K562 (cell line): ENCODE measurements around the gene NAT14. TPM values are rescaled to one million over a fixed set of nuclear protein-coding genes. Genes with fewer than 3 reads are reported as not detected.

Source experiments
- ATAC-seq: fragments of 200-7000 bp; cut with Tn5 transposase; 3 replicates; pipeline ENCODE4 v1.9.1; 2020; ENCODE audit warnings: moderate library complexity
- BruUV-seq: library from RNA; stranded (reverse); fragments of 400-500 nt; replicated peaks from 2 replicates; lab custom pipeline; 2021; lab: Mats Ljungman, UMichigan
- CTCF ChIA-PET: fragments of 300-600 bp; formaldehyde crosslinking; extraction: SDS; loops from one replicate; lab custom pipeline; 2021; ENCODE audit warnings: low intra/inter-chr PET ratio; lab: Yijun Ruan, JAX
- POLR2A ChIA-PET: fragments of 300-600, 350-650 bp; sonication (Branson Sonifier 250); formaldehyde crosslinking; extraction: SDS; loops from one replicate; lab custom pipeline; 2021; ENCODE audit warnings: antibody characterized with exemption, inconsistent platforms; lab: Yijun Ruan, JAX
- DNase-seq, 4 experiments: peaks; one replicate each; pipeline versions ENCODE4 v3.0.0 to v3.0.0-alpha.2; 2011 to 2018; ENCODE audit warnings: low spot score in 3 of 4, mixed read lengths in 3 of 4; ENCODE audit errors: extremely low read depth in 1 of 4
- FAIRE-seq: peaks from 2 replicates; lab custom pipeline; 2011; peaks lifted over from hg19 to GRCh38; lab: Jason Lieb, UNC
- H2AFZ ChIP-seq: 2 replicates; pipeline ENCODE4 v1.6.0; 2011; ENCODE audit warnings: low read depth, low read length, control low read depth, inconsistent platforms
- H3K27ac ChIP-seq: fragments of 200-600 bp; 3 replicates; pipeline ENCODE4 v1.8.0; 2011; ENCODE audit warnings: low read depth, mild to moderate bottlenecking, control low read depth, inconsistent platforms, low read length, moderate library complexity, mixed read lengths; ENCODE audit errors: extremely low read depth
- H3K27me3 ChIP-seq, 2 experiments: fragments of 300-600 bp in 1 of 2; 2 replicates in 1 of 2; 3 replicates in 1 of 2; pipeline versions ENCODE4 v1.6.0 to v1.8.0; 2011; ENCODE audit warnings: inconsistent platforms in 2 of 2, low read length in 2 of 2, mild to moderate bottlenecking in 1 of 2, mixed read lengths in 1 of 2, moderate library complexity in 1 of 2; ENCODE audit not compliant: control insufficient read depth in 2 of 2, insufficient read depth in 2 of 2
- H3K36me3 ChIP-seq: fragments of 300-600 bp; 3 replicates; pipeline ENCODE4 v1.8.0; 2011; ENCODE audit warnings: mild to moderate bottlenecking, low read length, inconsistent platforms; ENCODE audit not compliant: control insufficient read depth, insufficient read depth
- H3K4me1 ChIP-seq, 2 experiments: fragments of 200-600 bp in 1 of 2; replicated peaks in 1 of 2; 2 replicates in 1 of 2; 3 replicates in 1 of 2; pipeline versions ENCODE4 v1.5.1 to v1.8.0; 2011; ENCODE audit warnings: inconsistent platforms in 2 of 2, low read length in 2 of 2, mild to moderate bottlenecking in 1 of 2, mixed read lengths in 1 of 2, moderate library complexity in 1 of 2; ENCODE audit not compliant: control insufficient read depth in 2 of 2, insufficient read depth in 2 of 2
- H3K4me2 ChIP-seq: 2 replicates; pipeline ENCODE4 v1.6.1; 2011; ENCODE audit warnings: low read length, control low read depth, inconsistent platforms, mixed read lengths; ENCODE audit not compliant: insufficient read depth
- H3K4me3 ChIP-seq: fragments of 200-600 bp; sonication (generic), shearing (Covaris generic); 2 replicates; pipeline ENCODE4 v1.5.1; 2016; ENCODE audit warnings: control low read depth, inconsistent platforms
- H3K79me2 ChIP-seq: fragments of 200-600 bp; 3 replicates; pipeline ENCODE4 v1.8.0; 2011; ENCODE audit warnings: low read length, inconsistent platforms; ENCODE audit not compliant: control insufficient read depth, insufficient read depth
- H3K9ac ChIP-seq, 2 experiments: 2 replicates each; pipeline versions ENCODE4 v1.6.0 to v1.6.1; 2011; ENCODE audit warnings: low read depth in 2 of 2, low read length in 2 of 2, control low read depth in 1 of 2, inconsistent platforms in 1 of 2, mild to moderate bottlenecking in 1 of 2, mixed read lengths in 1 of 2; ENCODE audit not compliant: insufficient read depth in 1 of 2
- H3K9me1 ChIP-seq: one replicate; pipeline ENCODE4 v1.6.0; 2011; ENCODE audit warnings: inconsistent platforms, mild to moderate bottlenecking, low read length, moderate library complexity; ENCODE audit not compliant: control insufficient read depth, insufficient read depth
- H3K9me3 ChIP-seq: replicated peaks from 2 replicates; pipeline ENCODE4 v1.5.1; 2011; ENCODE audit warnings: low read depth, low read length, inconsistent platforms; ENCODE audit not compliant: control insufficient read depth, insufficient read depth
- H4K20me1 ChIP-seq: replicated peaks from 2 replicates; pipeline ENCODE4 v1.6.1; 2011; ENCODE audit warnings: low read length, inconsistent platforms, mixed read lengths; ENCODE audit not compliant: control insufficient read depth, insufficient read depth
- ATF2 ChIP-seq: sonication (generic); formaldehyde crosslinking; IDR thresholded peaks from 2 replicates; pipeline ENCODE4 v1.8.1; 2022; ENCODE audit warnings: missing genetic modification reagents
- BCL6 ChIP-seq: fragments of 250-450 bp; sonication (Bioruptor Pico); IDR thresholded peaks from 2 replicates; pipeline ENCODE4 v1.4.0; 2020
- CTBP1 ChIP-seq: fragments of 450-650 bp; IDR thresholded peaks from 2 replicates; pipeline ENCODE4 v1.6.1; 2016; ENCODE audit warnings: borderline replicate concordance
- E2F6 ChIP-seq, 2 experiments: IDR thresholded peaks; 2 replicates each; pipeline ENCODE4 v1.6.1; 2011; ENCODE audit warnings: borderline replicate concordance in 1 of 2, control low read depth in 1 of 2, low read depth in 1 of 2, low read length in 1 of 2, mild to moderate bottlenecking in 1 of 2, mixed read lengths in 1 of 2, moderate library complexity in 1 of 2; ENCODE audit not compliant: insufficient read depth in 1 of 2, insufficient read length in 1 of 2, poor library complexity in 1 of 2, severe bottlenecking in 1 of 2; ENCODE audit errors: extremely low read depth in 1 of 2
- FOXP1 ChIP-seq: sonication (generic); formaldehyde crosslinking; IDR thresholded peaks from 2 replicates; pipeline ENCODE4 v1.8.0; 2022; ENCODE audit warnings: mild to moderate bottlenecking, missing genetic modification reagents
- GABPB1 ChIP-seq: sonication (generic); formaldehyde crosslinking; IDR thresholded peaks from 2 replicates; pipeline ENCODE4 v1.8.0; 2022; ENCODE audit warnings: mild to moderate bottlenecking, missing genetic modification reagents
- ILF3 ChIP-seq: fragments of 450-650 bp; IDR thresholded peaks from 2 replicates; pipeline ENCODE4 v1.6.1; 2018; ENCODE audit warnings: antibody characterized with exemption, mild to moderate bottlenecking, moderate library complexity, borderline replicate concordance
- KLF10 ChIP-seq: fragments of 250-450 bp; sonication (Bioruptor Pico); IDR thresholded peaks from 2 replicates; pipeline ENCODE4 v1.6.1; 2021; ENCODE audit warnings: matching md5 sums
- MAX ChIP-seq: sonication (generic); formaldehyde crosslinking; IDR thresholded peaks from 2 replicates; pipeline ENCODE4 v1.9.0; 2022; ENCODE audit warnings: mild to moderate bottlenecking, missing genetic modification reagents
- MLX ChIP-seq, 2 experiments: fragments of 450-650 bp in 1 of 2; sonication (generic) in 1 of 2; formaldehyde crosslinking; conservative IDR thresholded peaks; 2 replicates each; pipeline versions ENCODE4 v1.4.0 to v1.8.1; 2020 to 2022; ENCODE audit warnings: mild to moderate bottlenecking in 1 of 2, missing genetic modification reagents in 1 of 2
- NR0B1 ChIP-seq: fragments of 450-650 bp; IDR thresholded peaks from one replicate; pipeline ENCODE4 v1.6.1; 2018; ENCODE audit warnings: mild to moderate bottlenecking, moderate library complexity; ENCODE audit not compliant: partially characterized antibody
- POLR2G ChIP-seq: fragments of 200-400 bp; formaldehyde crosslinking; IDR thresholded peaks from 2 replicates; pipeline ENCODE4 v1.6.1; 2017; ENCODE audit warnings: low read depth, mild to moderate bottlenecking, antibody characterized with exemption, low read length, moderate library complexity
- RB1 ChIP-seq: fragments of 450-650 bp; IDR thresholded peaks from 2 replicates; pipeline ENCODE4 v1.6.1; 2017; ENCODE audit warnings: low read depth, mild to moderate bottlenecking
- RFX5 ChIP-seq: IDR thresholded peaks from 2 replicates; pipeline ENCODE4 v1.6.1; 2011; ENCODE audit warnings: low read depth, mild to moderate bottlenecking, improper control_type of control experiment, low read length
- TAL1 ChIP-seq: fragments of 450-650 bp; IDR thresholded peaks from 2 replicates; pipeline ENCODE4 v1.6.1; 2016; ENCODE audit warnings: mild to moderate bottlenecking
- ZBTB7A ChIP-seq: IDR thresholded peaks from 2 replicates; pipeline ENCODE4 v1.6.1; 2011; ENCODE audit warnings: low read depth, mild to moderate bottlenecking, low read length, moderate library complexity, borderline replicate concordance; ENCODE audit not compliant: control insufficient read depth
- ZNF282 ChIP-seq: sonication (generic); formaldehyde crosslinking; IDR thresholded peaks from 2 replicates; pipeline ENCODE4 v1.8.1; 2023; ENCODE audit warnings: missing genetic modification reagents
- WGBS: fragments of 100-300 bp; shearing (Covaris generic); methylation state at CpG from one replicate; pipeline ENCODE4 v1.1.6; 2016; ENCODE audit warnings: low coverage, mixed read lengths; ENCODE audit not compliant: insufficient coverage; ENCODE audit errors: missing lambda C conversion rate; 5-methylcytosine and 5-hydroxymethylcytosine counted together
- in situ Hi-C: fragments of 300-500 bp; cut with MboI; formaldehyde crosslinking; loops from 4 replicates; pipeline ENCODE4 v1.15.0; 2018; ENCODE audit warnings: inconsistent platforms, mixed read lengths
- intact Hi-C: fragments of 100-400 bp; cut with micrococcal nuclease; formaldehyde crosslinking; loops from 2 replicates; pipeline ENCODE4 v1.14.2; 2022
- polyA plus RNA-seq, 8 experiments: library from polyadenylated mRNA; depleted of rRNA in 4 of 8; stranded (reverse) in 5 of 8; unstranded in 3 of 8; fragments of >200 nt; fragmentation: Nextera tagmentation in 2 of 8; fragmentation: Illumina TruSeq in 1 of 8; extraction: Ambion mirVana in 2 of 8; extraction: Trizol in 1 of 8; gene quantifications; 2 replicates each; pipeline versions ENCODE4 v1.2.1 to v1.2.3, GENCODE V29; 2011 to 2014; ENCODE audit warnings: inconsistent platforms in 1 of 8, missing spikeins in 1 of 8
- total RNA-seq, 7 experiments: library from RNA; depleted of rRNA in 6 of 7; stranded (reverse); fragments of >200 nt in 6 of 7; fragmentation: Illumina TruSeq in 2 of 7; extraction: Trizol in 2 of 7; gene quantifications; 2 replicates each; pipeline versions ENCODE4 v1.2.1 to v1.2.3, GENCODE V29; 2011 to 2021; ENCODE audit warnings: low replicate concordance in 1 of 7

NAT14 gene
- total and polyA plus RNA-seq, 9 of the 15 experiments (the other 6 are each of a cell fraction or from before 2014, with no cell fraction given): 2.4 to 77.0 (median 26.7) TPM

GRCh38 chr19:55441692-55442321, 43.2 kb upstream of the NAT14 start:
- peaks cover 18 to 54% of the 10 kb centered on the region in 2 experiments for H3K4me1 ChIP-seq
- H3K27me3 ChIP-seq: peaks cover 6 to 19% of the 10 kb centered on the region in 2 experiments
- H3K36me3 ChIP-seq: no peaks in the 10 kb centered on the region
- no peaks in the 10 kb centered on the region for H3K9me3 ChIP-seq
- no peaks in the 10 kb centered on the region for H3K79me2 ChIP-seq
- intact Hi-C loops: no loop called here
- ChIA-PET CTCF (no interaction called here), POLR2A (interaction anchor here (0.6 kb wide), 1 partner anchor 469 kb away, joined by 3 read pairs; no protein-coding TSS in a partner anchor)
- DNase-seq (peak; percentile 71 to 85 (median 82)), ATAC-seq (peak; percentile 82), FAIRE-seq (peak; percentile 49)
- H3K4me3 ChIP-seq: 0 out of 2 replicates have a peak overlapping the region, but pooled peaks have one; percentile 0
- in situ Hi-C loops: loop anchor here (25.0 kb wide), 1 partner anchor 780 kb away; the partner anchor contains the start of gene LILRB4
- no peaks in the 10 kb centered on the region for H3K9me1 ChIP-seq
- peak overlapping the region in 1 of 2 experiments; percentile 68; a peak in 2 of 4 replicates for H3K9ac ChIP-seq
- WGBS: 15% methylated on average over 28 of the region's 39 CpGs
- H3K27ac ChIP-seq: no peak overlapping the region
- peak overlapping the region; percentile 50 for H3K4me2 ChIP-seq
- peak overlapping the region; percentile 57 for H2AFZ ChIP-seq
- no TSS peak for BruUV-seq
- peaks cover 10% of the 10 kb centered on the region for H4K20me1 ChIP-seq
- TF ChIP-seq CTBP1 (no peak), RFX5 (no peak), POLR2G (0 out of 2 replicates have a peak, but pooled peaks have one; percentile 39), ZNF282 (CRISPR knock-in tag) (no peak), KLF10 (CRISPR knock-in tag) (no peak), ZBTB7A (peak; percentile 74; the same call in 1 of the 2 replicates), ATF2 (CRISPR knock-in tag) (no peak), ILF3 (no peak), E2F6 (IDR thresholded peaks at IDR 0.05; ENCODE audit: borderline replicate concordance in 1 of 2, extremely low read depth in 1 of 2, insufficient read depth in 1 of 2, insufficient read length in 1 of 2, low read depth in 1 of 2, low read length in 1 of 2, poor library complexity in 1 of 2, severe bottlenecking in 1 of 2) (peak; percentile 79 to 82), RB1 (peak; percentile 29; the same call in 1 of the 2 replicates), GABPB1 (0 out of 2 replicates have a peak, but pooled peaks have one; percentile 34), FOXP1 (CRISPR knock-in tag) (no peak), MAX (CRISPR knock-in tag) (peak; percentile 38; the same call in 1 of the 2 replicates), BCL6 (CRISPR knock-in tag) (no peak), NR0B1 (no peak), MLX (CRISPR knock-in tag; conservative IDR thresholded peaks at IDR 0.05) (no peak), TAL1 (no peak)
